Muscle of back (tissue), 11 donors: ENCODE measurements around the gene MICAL3. TPM values are rescaled to one million over a fixed set of nuclear protein-coding genes. Genes with fewer than 3 reads are reported as not detected.
"Not testable (repeated sequence)": the region's sequence is repeated elsewhere in the genome, so short reads cannot be mapped to it uniquely, and the experiment has no call there.

ENCODE experiments used
- DNase-seq, 3 donors: peaks; one replicate each; pipeline versions ENCODE4 v3.0.0 to v3.0.0-alpha.2; 2013
- polyA plus RNA-seq, 10 donors: library from polyadenylated mRNA; unstranded; fragments of 120-200 nt; gene quantifications; one replicate each; pipeline ENCODE4 v1.2.1, GENCODE V29; 2013; ENCODE audit not compliant: insufficient read length in 10 of 10

MICAL3 gene
- polyA plus RNA-seq, 10 donors = 24.8 to 49.3 (median 31.7) TPM

DNA sequence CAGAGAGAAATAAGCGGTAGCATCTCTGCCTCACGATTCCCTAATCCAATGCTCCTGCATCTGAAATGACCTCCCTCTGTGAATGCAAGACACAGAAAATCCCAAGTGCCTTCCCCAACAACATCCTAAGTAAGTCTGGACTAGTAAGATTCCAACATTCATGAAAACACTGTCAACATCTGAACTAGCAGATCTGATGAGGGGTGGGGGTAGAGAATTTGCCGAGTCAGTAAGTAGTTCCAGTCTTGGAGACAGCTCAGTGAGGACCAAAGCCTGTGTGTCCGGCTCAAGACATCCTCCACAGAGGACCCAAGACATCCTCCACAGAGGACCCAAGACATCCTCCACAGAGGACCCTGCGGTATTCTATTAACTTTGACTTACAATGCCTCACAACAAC lies 259.5 kb downstream of the MICAL3 start:
- not testable (repeated sequence) for DNase-seq

DNA sequence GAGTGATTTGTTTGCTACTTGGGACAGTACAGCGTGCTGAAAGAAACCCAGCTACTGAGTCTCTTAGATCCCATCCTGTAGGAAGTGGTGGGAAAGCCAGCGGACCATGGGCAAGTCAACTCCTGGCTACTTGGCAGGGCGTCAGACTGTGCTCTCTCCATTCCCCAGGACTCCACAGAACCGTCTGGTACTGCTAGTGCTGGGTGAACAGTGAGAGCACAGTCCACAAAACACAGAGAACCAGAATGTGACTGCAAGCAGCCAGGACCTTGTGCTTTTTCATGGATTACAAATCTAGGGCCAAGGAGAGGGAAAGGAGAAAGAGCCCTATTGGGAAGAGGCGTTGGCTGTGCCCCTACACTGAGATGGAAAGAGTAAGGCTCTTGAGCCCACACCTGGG lies 260.3 kb downstream of the MICAL3 start:
- DNase-seq = no peak

DNA sequence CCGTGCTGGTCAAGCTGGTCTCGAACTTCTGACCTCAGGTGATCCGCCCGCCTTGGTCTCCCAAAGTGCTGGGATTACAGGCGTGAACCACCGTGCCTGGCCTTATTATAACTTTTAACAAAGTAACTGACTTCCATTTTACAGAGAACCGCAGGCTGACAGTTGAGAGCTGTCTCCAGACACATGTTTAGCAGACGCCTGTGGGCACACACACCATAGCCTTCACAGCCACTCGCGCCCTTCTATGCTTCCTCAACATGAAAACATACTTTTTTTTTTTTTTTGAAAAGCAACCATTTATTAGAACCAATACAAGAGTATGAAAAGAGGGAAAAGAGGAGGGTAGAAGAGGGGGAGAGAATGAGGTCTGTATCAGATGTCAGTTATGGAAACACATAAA lies 260.9 kb downstream of the MICAL3 start:
- DNase-seq = not testable (repeated sequence)

- DNase-seq = no peak
Observed at GRCh38 chr22:17761138-17761488, 263.2 kb downstream of the MICAL3 start.

GRCh38 chr22:17754233-17754925 lies 270.0 kb downstream of the MICAL3 start:
- no peak for DNase-seq

- no peak for DNase-seq
Observed at GRCh38 chr22:17753401-17753989, 270.9 kb downstream of the MICAL3 start.

- DNase-seq = no peak
Observed at GRCh38 chr22:17751596-17751995, 272.8 kb downstream of the MICAL3 start.

- no peak for DNase-seq
Observed at GRCh38 chr22:17749605-17750395, 274.6 kb downstream of the MICAL3 start.

DNA sequence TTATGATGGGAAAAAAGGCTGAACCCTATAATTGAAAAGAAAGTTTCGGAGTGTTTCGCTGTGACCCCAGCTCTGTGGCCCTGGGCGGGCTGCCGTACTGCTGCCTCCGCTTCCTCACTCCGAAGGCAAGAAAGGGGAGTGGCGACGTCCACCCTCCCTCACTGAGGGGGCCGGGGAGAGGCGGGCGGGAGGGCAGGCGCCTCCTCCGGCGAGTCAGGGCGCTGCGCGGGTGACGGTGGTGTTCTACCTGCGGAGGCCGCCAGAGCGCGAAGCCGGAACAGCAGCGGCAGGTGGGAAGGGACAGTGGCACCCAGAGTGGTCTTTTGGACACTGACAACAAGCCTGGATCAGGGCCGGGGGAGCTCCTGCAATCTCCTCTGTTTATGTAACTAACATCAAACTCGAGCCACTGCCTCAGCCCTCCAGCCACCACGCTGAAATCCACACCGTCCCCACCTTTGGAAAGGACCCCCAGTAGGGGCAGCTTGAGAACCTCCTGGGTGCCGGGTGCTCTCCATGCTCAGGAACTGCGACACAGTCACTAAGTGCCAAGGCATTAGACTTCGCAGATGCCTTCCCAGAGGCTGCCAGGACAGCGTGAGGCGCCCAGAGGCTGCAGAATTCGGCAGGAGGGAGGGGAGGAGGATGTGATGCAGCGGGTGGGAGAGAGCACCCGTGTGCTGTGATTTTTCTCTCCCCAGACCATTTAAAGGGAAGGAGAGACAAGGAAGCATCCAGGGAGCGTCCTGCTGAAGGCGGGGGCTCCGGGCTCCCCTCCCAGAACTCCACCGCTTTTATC lies 275.6 kb downstream of the MICAL3 start:
- no peak for DNase-seq

DNA sequence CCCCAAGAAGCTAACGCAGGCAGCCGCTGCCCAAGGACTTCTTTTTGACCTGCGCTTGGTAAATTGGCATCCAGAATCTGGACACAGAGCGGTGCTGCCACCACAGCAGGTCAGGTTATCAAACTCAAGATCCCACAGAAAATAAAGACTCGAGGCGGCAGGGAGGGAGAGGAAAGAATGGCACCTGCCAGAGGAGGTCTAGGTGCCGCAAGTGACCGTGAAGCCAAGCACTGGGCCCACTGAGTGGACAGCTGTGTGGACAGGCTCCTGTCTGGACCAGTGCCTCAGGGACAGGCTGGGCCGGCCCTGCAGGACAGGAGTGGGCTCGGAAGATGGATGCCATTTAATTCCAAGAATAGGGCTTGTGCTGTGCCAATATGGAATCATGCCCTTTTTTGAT lies 277.4 kb downstream of the MICAL3 start:
- DNase-seq = no peak

DNA sequence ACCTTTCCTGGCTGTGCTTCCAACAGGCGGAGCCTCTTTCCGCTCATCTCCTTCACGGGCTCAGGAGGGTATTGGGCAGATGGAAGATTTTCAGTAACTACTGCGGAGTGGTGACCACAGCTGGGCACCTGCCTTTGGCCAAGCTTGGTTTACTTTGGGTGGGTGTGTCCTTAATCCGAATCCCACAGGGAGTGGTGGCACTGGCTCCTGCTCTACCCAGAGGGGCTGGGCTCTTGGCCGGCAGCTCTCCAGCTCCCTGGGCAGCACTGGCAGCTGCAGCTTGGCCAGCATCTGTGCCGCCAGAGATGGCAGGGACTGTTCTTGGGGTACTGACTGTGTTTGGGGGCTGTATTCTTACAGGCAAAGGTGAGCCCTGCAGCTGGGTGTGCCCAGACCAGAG lies 279.9 kb downstream of the MICAL3 start:
- DNase-seq = no peak

- DNase-seq = peak in 1 of 3 donors; percentile 42
Observed at GRCh38 chr22:17743661-17744411, 280.5 kb downstream of the MICAL3 start.

DNA sequence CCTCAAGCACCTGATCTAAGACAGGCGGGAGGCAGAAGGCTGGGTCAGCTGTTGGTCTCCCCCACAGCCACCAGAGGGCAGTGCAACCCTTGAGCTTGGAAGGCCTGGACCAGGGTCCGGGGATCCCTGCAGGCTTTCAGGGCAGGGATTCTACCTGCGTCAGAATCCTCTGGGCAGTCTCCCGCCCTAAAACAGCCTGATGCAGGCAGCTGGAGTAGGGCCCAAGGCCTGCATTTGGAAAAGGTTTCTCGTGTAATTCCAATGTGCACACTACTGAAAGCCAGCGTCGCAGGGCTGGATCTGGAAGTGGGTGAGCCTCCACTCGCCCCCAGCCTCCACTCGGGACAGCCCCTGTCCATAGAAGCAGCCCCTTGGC lies 281.8 kb downstream of the MICAL3 start:
- DNase-seq = peak; percentile 41 to 72 (median 56)

- DNase-seq = no peak
Observed at GRCh38 chr22:17741866-17742526, 282.4 kb downstream of the MICAL3 start.

- no peak for DNase-seq
Observed at GRCh38 chr22:17739196-17739975, 285.0 kb downstream of the MICAL3 start.

DNA sequence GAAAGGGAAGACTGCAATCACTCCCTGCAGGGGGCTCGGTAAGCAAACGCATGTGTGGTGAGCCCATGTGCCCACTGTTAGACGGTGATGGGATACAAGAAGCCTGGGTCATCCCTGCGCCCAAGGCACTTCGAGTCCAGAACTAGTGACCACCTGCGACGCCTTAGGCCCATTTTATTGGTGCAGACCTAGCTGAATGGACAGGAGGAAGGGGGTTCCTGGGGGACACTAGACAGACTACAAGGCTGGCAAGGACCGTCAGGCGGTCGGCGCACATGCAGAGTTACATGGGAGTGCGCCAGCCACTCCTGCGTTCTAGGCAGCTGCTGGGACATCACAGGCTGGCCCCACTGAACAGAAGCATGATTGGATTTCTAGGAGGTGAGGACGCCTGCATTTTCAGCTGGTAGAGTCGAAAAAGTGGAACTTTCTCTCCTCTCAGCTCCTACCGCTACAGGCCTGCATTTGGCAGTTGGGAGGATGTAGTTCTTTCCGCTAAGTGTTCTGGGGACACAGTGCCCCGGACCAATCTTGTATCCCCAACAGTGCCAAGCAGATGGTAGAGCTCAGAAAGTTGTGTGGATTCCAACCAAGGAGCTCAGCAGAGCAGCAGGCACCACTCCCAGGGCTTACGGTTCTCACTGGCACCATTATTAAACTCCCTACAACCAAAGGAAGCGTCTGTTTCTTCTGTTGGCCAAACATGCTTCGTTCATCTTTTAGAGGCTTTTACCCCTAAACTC lies 285.8 kb downstream of the MICAL3 start:
- DNase-seq = no peak
